Loucy (cell line): ENCODE measurements around the gene C17orf50.

Experiments
- CTCF ChIP-seq: fragments of 200-600 bp; sonication (generic); conservative IDR thresholded peaks from 2 replicates; pipeline ENCODE4 v1.5.1; 2014; ENCODE audit warnings: mild to moderate bottlenecking, antibody characterized with exemption, low read length
- EZH2phosphoT487 ChIP-seq: fragments of 200-600 bp; IDR thresholded peaks from 2 replicates; pipeline ENCODE4 v1.6.1; 2018; ENCODE audit warnings: antibody characterized with exemption, mild to moderate bottlenecking, moderate library complexity, borderline replicate concordance

GRCh38 chr17:35716897-35717465, 43.7 kb upstream of the C17orf50 start:
- TF ChIP-seq CTCF (no peak), EZH2phosphoT487 (no peak)
